ENCODE measurements around the gene DNASE1L3. TPM values are rescaled to one million over a fixed set of nuclear protein-coding genes. Genes with fewer than 3 reads are reported as not detected.
A peak's percentile ranks its signal among the peaks of the same experiment; 100 is the strongest.

The DNASE1L3 gene
- total and polyA plus RNA-seq, 2 of the 4 experiments (the other 2 are of a cell fraction), result not detected

DNA sequence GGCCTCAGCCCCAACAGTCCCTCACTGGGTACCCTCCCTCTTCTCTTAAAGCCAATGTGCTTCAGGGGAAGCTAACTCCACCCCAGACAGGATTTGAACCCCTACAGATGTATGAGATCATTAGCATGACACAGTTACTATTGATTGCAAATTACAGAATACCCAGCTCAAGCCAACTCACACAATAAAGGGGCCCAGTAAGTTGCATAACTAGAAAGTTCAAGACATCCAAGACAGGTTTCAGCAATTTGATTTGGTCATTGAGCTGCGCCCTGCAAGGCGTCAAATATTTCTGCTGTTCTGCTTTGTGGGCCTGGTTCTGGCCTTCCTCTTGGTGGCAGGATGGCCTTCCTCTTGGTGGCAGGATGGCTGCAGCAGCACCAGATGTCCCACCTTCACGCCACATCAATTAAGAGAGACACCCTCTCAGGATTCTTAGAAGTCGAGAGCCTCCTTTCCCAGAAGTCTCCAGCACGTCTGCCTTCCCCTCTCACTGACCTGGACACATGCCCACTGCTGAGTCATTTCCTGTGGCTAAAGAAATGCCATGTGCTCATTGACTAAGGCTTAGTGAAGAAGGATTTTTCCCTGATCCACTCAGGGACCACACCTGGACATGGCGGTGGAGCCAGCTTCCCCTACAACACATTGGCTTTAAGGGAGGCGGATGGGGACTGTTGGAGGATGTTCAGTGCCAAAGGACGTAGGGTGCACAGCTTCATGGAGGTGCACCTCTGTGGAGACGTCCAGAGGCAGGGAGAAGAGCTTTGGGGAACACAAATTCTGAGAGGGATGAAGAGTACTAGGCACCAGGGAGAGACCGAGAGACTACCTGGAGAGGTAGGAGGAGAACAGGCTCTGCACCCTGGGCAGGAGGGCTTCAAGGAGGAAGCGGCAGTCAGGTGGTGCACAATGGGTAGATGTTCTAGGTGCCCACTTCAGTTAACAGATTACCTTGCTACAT is 49.1 kb downstream of the DNASE1L3 start:
- Histone ChIP-seq H3K27ac (ENCODE audit: insufficient read depth, low read length) (peak overlapping the region; percentile 3; the same call in 1 of the 2 replicates), H3K4me1 (ENCODE audit: control insufficient read depth, insufficient read depth, low read length) (peaks cover 25% of the 10 kb centered on the region), H2AK9ac (replicated peaks; ENCODE audit: low read depth, low read length, poor library complexity) (peak overlapping the region; percentile 93), H3K18ac (ENCODE audit: low read depth, low read length) (peak overlapping the region; percentile 25; the same call in 1 of the 2 replicates), H2BK20ac (ENCODE audit: low read depth, low read length) (peak overlapping the region; percentile 90), H3K4me3 (ENCODE audit: insufficient read depth, low read depth, low read length) (no peak overlapping the region), H3K79me1 (ENCODE audit: low read depth in 1 of 2, low read length in 2 of 2) (peaks cover 12 to 62% of the 10 kb centered on the region in 2 experiments), H3K9ac (ENCODE audit: low read depth, low read length) (no peak overlapping the region), H4K8ac (ENCODE audit: low read depth in 2 of 2, low read length in 2 of 2) (peak overlapping the region; percentile 10 to 81), H2AFZ (replicated peaks; ENCODE audit: low read length, poor library complexity) (peak overlapping the region; percentile 60), H3K27me3 (ENCODE audit: control insufficient read depth, insufficient read depth, low read length) (no peaks in the 10 kb centered on the region), H4K20me1 (ENCODE audit: insufficient read depth, low read length) (peaks cover 18% of the 10 kb centered on the region; the same call in 1 of the 2 replicates), H3K14ac (replicated peaks; ENCODE audit: low read depth, low read length) (peak overlapping the region; percentile 86), H3K56ac (ENCODE audit: extremely low read depth, insufficient read depth, low read length) (0 out of 2 replicates have a peak overlapping the region, but pooled peaks have one; percentile 2), H2BK15ac (ENCODE audit: low read depth, low read length) (peak overlapping the region; percentile 64; the same call in 2 of the 3 replicates), H3K9me1 (ENCODE audit: insufficient read depth, low read length) (peaks cover 38% of the 10 kb centered on the region), H3K4ac (ENCODE audit: low read depth, low read length) (peak overlapping the region; percentile 96), H2BK120ac (ENCODE audit: low read depth, low read length) (peak overlapping the region; percentile 90), H3K9me3 (ENCODE audit: control insufficient read depth, insufficient read depth, low read length) (peaks cover 2% of the 10 kb centered on the region; the same call in 1 of the 2 replicates), H2BK5ac (ENCODE audit: low read depth, low read length, poor library complexity, severe bottlenecking) (peak overlapping the region; percentile 73), H4K5ac (ENCODE audit: low read depth, low read length) (peak overlapping the region; percentile 3), H4K91ac (ENCODE audit: insufficient read depth, low read depth, low read length) (peak overlapping the region; percentile 93), H3K23ac (ENCODE audit: low read depth, low read length) (peak overlapping the region; percentile 46), H3K36me3 (ENCODE audit: control insufficient read depth, insufficient read depth, low read length) (peaks cover 48% of the 10 kb centered on the region), H3K4me2 (ENCODE audit: low read depth, low read length) (no peak overlapping the region), H2AK5ac (ENCODE audit: low read depth, low read length) (peak overlapping the region; percentile 99)
- peak; percentile 98 for DNase-seq
- ChIA-PET CTCF (no interaction called here), POLR2A (ENCODE audit: unreplicated experiment) (no interaction called here)
- 100% methylated on average over 2 of the region's 11 CpGs; no CpG with 5 or more reads in 1 of the 2 experiments for WGBS, 2 experiments (ENCODE audit: extremely low coverage in 2 of 2, insufficient read length in 1 of 2)
- dilution Hi-C loops (cut with HindIII; ENCODE audit: low sequenced_read_pairs, unreplicated experiment), result no loop called here
- TF ChIP-seq FOS (IDR thresholded peaks at IDR 0.05; ENCODE audit: low read depth, low read length) (peak; percentile 61; the same call in 1 of the 2 replicates), POLR2A (IDR thresholded peaks at IDR 0.05; ENCODE audit: low read depth, low read length) (no peak), MAFK (IDR thresholded peaks at IDR 0.05; ENCODE audit: low read depth, low read length) (0 out of 2 replicates have a peak, but pooled peaks have one; percentile 23), MXI1 (IDR thresholded peaks at IDR 0.05; ENCODE audit: borderline replicate concordance, low read depth, low read length) (peak; percentile 48; the same call in 1 of the 2 replicates), CEBPB (IDR thresholded peaks at IDR 0.05; ENCODE audit: low read depth, low read length) (peak; percentile 26; the same call in 1 of the 2 replicates), SMC3 (IDR thresholded peaks at IDR 0.05; ENCODE audit: low read depth, low read length) (no peak), NFE2L2 (IDR thresholded peaks at IDR 0.05; ENCODE audit: low read depth, low read length) (peak; percentile 73)
- TF ChIP-seq, protein P1, sequence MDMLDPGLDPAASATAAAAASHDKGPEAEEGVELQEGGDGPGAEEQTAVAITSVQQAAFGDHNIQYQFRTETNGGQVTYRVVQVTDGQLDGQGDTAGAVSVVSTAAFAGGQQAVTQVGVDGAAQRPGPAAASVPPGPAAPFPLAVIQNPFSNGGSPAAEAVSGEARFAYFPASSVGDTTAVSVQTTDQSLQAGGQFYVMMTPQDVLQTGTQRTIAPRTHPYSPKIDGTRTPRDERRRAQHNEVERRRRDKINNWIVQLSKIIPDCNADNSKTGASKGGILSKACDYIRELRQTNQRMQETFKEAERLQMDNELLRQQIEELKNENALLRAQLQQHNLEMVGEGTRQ (IDR thresholded peaks at IDR 0.05; ENCODE audit: low read depth, low read length), result peak; percentile 45; the same call in 1 of the 2 replicates
- in situ Hi-C loops (cut with MboI; ENCODE audit: low sequenced_read_pairs), result no loop called here
- ATAC-seq (ENCODE audit: low read depth), result peak; percentile 47
- intact Hi-C loops (cut with micrococcal nuclease), result loop anchor here (5.0 kb wide), 2 partner anchors 94 to 209 kb away; no protein-coding TSS in a partner anchor
- no TSS peak for BruUV-seq (replicated peaks)

Measured in IMR-90 (cell line).